ENCODE data around the gene ACOT7.

- no peak for TF ChIP-seq POLR2A (IDR thresholded peaks at IDR 0.05)
- no peak for TF ChIP-seq CTCF (IDR thresholded peaks at IDR 0.05)
These were observed 54.9 kb downstream of the ACOT7 start for GRCh38 chr1:6338695-6339094.

Data from lower leg skin (tissue), 3 donors.